Keratinocyte (primary cell): ENCODE measurements around the gene PGAP3.

ENCODE experiments used
- EZH2 ChIP-seq: IDR thresholded peaks from one replicate; pipeline ENCODE4 v1.6.1; 2012; ENCODE audit warnings: inconsistent platforms, mild to moderate bottlenecking, low read length, moderate library complexity
- TF ChIP-seq, protein P1 (sequence below), 3 experiments: IDR thresholded peaks in 1 of 3; conservative IDR thresholded peaks in 1 of 3; optimal IDR thresholded peaks in 1 of 3; 2 replicates in 2 of 3; 3 replicates in 1 of 3; pipeline versions ENCODE3 to v1.5.1; 2011; ENCODE audit warnings: low read length in 3 of 3, mild to moderate bottlenecking in 3 of 3, moderate library complexity in 2 of 3, control low read depth in 1 of 3, inconsistent platforms in 1 of 3; ENCODE audit not compliant: insufficient read depth in 2 of 3; ENCODE audit errors: extremely low read depth in 1 of 3

DNA sequence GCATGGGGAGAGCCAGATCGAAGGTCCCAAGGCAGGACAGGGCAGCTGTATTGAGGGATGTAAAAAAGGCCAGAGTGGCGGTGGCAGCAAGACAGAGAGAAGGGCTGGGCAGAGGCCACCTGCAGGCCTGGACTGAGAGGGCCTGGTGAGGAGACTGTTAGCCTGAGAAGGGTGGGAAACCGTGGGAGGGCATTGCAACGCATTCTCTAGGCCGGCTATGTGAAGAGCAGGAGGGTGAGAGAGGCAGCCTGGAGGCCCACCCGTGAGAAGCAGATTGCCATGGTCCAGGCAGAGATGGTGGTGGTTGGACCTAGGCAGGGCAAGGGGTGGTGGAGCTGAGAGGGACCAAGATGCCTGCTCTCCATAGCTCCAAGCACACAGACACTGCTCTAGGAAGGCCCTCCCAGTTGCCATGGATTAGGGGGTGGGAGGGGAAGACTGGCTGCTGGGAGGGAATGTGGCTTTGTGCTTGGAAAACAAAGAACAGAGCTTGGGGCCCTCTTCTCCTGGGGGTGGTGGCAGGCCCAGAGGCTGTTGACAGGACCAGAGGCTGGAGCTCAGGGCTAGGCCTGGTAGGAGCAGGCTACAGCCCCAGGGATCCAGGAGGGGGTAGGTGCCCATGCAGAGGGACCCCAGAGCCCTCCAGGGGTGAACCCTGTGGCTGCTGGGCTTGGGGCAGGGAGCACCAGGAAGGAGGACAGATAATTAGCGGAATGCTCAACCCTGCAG is 35.1 kb downstream of the PGAP3 start:
- TF ChIP-seq EZH2: no peak
- TF ChIP-seq, protein P1, sequence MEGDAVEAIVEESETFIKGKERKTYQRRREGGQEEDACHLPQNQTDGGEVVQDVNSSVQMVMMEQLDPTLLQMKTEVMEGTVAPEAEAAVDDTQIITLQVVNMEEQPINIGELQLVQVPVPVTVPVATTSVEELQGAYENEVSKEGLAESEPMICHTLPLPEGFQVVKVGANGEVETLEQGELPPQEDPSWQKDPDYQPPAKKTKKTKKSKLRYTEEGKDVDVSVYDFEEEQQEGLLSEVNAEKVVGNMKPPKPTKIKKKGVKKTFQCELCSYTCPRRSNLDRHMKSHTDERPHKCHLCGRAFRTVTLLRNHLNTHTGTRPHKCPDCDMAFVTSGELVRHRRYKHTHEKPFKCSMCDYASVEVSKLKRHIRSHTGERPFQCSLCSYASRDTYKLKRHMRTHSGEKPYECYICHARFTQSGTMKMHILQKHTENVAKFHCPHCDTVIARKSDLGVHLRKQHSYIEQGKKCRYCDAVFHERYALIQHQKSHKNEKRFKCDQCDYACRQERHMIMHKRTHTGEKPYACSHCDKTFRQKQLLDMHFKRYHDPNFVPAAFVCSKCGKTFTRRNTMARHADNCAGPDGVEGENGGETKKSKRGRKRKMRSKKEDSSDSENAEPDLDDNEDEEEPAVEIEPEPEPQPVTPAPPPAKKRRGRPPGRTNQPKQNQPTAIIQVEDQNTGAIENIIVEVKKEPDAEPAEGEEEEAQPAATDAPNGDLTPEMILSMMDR (optimal IDR thresholded peaks at IDR 0.05 in 1 of 3, IDR thresholded peaks at IDR 0.05 in 1 of 3, conservative IDR thresholded peaks at IDR 0.05 in 1 of 3; ENCODE audit: extremely low read depth in 1 of 3, insufficient read depth in 2 of 3, low read length in 3 of 3): no peak
